Colonic mucosa (tissue), 4 donors: ENCODE data around the gene FILIP1L. TPM values are rescaled to one million over a fixed set of nuclear protein-coding genes. Genes with fewer than 3 reads are reported as not detected.

Source experiments
- DNase-seq: peaks from one replicate; pipeline ENCODE4 v3.0.0-alpha.2; 2020
- H3K27ac ChIP-seq: fragments of 200-600 bp; one replicate; pipeline ENCODE4 v1.8.0; 2021
- H3K27me3 ChIP-seq: fragments of 200-600 bp; one replicate; pipeline ENCODE4 v1.8.0; 2021
- H3K36me3 ChIP-seq: fragments of 200-600 bp; one replicate; pipeline ENCODE4 v1.8.0; 2021
- H3K4me1 ChIP-seq: fragments of 200-600 bp; one replicate; pipeline ENCODE4 v1.8.0; 2021; ENCODE audit warnings: mild to moderate bottlenecking
- H3K4me3 ChIP-seq: fragments of 200-600 bp; one replicate; pipeline ENCODE4 v1.8.0; 2021
- H3K9ac ChIP-seq, 2 donors: one replicate each; pipeline ENCODE4 v1.7.0; 2013; ENCODE audit warnings: control low read depth in 2 of 2, low read depth in 2 of 2, low read length in 2 of 2
- H3K9me3 ChIP-seq: fragments of 200-600 bp; one replicate; pipeline ENCODE4 v1.8.0; 2021
- intact Hi-C: fragments of 100-400 bp; cut with DNase I; formaldehyde crosslinking; loops from one replicate; pipeline ENCODE4 v1.14.1; 2022
- total RNA-seq, 2 donors: library from RNA; stranded (reverse); fragmentation: NEBNext Ultra II Directional in 1 of 2; extraction: Animal tissue kit (Norgen Biotek cat#: 25700) in 1 of 2; gene quantifications; one replicate each; pipeline ENCODE4 v1.2.1, GENCODE V29; 2021
- TF ChIP-seq, protein P1 (sequence below): fragments of 200-600 bp; IDR thresholded peaks from one replicate; pipeline ENCODE4 v1.8.0; 2022; ENCODE audit warnings: antibody characterized with exemption, mild to moderate bottlenecking
- donor health status: healthy.
- donor health status: DM: no; HTN: no; CAD: no.
- donor health status: DM: no; HTN: no; CAD: no.

The FILIP1L gene
- total RNA-seq, 2 donors from 2014 or later, result 3.7 to 29.0 TPM

- no peaks in the 10 kb centered on the region for H3K27me3 ChIP-seq
- DNase-seq, result no peak
- TF ChIP-seq, protein P1, sequence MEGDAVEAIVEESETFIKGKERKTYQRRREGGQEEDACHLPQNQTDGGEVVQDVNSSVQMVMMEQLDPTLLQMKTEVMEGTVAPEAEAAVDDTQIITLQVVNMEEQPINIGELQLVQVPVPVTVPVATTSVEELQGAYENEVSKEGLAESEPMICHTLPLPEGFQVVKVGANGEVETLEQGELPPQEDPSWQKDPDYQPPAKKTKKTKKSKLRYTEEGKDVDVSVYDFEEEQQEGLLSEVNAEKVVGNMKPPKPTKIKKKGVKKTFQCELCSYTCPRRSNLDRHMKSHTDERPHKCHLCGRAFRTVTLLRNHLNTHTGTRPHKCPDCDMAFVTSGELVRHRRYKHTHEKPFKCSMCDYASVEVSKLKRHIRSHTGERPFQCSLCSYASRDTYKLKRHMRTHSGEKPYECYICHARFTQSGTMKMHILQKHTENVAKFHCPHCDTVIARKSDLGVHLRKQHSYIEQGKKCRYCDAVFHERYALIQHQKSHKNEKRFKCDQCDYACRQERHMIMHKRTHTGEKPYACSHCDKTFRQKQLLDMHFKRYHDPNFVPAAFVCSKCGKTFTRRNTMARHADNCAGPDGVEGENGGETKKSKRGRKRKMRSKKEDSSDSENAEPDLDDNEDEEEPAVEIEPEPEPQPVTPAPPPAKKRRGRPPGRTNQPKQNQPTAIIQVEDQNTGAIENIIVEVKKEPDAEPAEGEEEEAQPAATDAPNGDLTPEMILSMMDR, result no peak
- no peaks in the 10 kb centered on the region for H3K36me3 ChIP-seq
- H3K4me1 ChIP-seq, result no peaks in the 10 kb centered on the region
- no peak overlapping the region for H3K9ac ChIP-seq
- no peak overlapping the region for H3K4me3 ChIP-seq
- H3K27ac ChIP-seq, result no peak overlapping the region
- no peaks in the 10 kb centered on the region for H3K9me3 ChIP-seq
- intact Hi-C loops, result no loop called here
Measured at GRCh38 chr3:99910752-99911290, 203.5 kb downstream of the FILIP1L start.

DNA sequence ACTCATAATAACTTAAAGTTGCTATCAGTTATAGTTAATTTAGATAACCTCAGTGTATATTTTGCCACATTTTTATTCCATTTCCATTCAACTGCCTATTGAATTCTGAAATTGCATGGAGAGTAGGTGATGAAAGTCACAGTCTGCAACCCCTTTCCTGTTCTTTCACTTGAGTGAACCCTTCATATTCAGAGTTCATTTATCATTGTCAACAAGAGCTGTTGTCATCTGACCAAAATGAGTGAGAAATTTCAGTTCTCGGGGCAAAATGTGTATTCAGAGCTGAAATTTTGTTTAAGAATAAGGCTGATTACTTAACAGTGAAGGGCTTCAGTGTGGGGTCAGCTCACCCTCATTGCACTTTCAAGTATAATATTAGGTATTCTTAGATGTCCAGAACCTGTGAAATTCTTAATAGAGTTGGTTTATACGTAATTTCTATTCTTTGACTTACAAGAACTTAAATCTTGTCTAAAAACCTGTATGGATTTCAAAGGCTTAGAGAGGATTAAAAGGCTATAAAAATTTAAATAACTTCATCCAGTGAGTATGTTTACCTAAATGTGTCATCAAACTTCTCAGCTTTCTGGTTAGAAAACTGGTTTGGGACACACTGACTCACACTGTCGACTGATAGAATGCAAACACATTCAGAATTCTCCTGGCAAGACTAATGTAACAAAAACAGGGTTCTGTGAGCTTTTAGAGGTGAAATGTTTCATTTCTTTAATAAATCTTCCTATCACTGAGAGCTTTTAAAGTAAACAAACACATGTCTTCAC is 204.4 kb downstream of the FILIP1L start:
- Histone ChIP-seq H3K27ac (no peak overlapping the region), H3K9me3 (no peaks in the 10 kb centered on the region), H3K36me3 (no peaks in the 10 kb centered on the region), H3K9ac (no peak overlapping the region), H3K4me3 (no peak overlapping the region), H3K4me1 (no peaks in the 10 kb centered on the region), H3K27me3 (no peaks in the 10 kb centered on the region)
- intact Hi-C loops, result no loop called here
- TF ChIP-seq, protein P1, result no peak
- DNase-seq, result no peak

DNA sequence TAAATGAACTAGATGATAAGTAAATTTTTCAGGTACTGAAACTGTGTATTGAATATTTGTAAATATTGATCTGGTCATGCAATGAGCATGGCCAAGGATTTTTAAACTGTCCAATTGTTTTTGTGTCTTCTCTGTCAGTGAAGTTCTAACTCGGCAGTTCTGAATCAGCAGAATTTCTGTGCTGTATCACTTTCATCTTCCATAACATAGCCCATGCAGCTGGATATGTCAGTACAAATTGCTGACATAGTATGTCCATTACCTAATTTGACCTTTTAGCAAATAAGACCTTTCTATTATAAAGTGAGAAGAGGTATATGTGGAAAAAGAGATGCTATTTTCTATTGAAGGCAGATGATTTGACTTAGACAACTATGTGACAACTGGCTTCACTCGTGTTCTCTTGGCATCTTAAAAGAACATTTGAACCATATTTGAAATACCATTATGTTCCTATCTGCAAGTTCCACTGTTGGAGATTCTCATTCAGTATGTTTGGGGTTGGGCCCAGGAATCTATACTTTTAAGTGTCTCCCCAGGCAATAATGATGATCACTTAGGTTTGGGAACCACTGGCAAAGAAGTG is 206.2 kb downstream of the FILIP1L start:
- TF ChIP-seq, protein P1, result no peak
- Histone ChIP-seq H3K9me3 (no peaks in the 10 kb centered on the region), H3K4me1 (no peaks in the 10 kb centered on the region), H3K4me3 (no peak overlapping the region), H3K27me3 (no peaks in the 10 kb centered on the region), H3K27ac (no peak overlapping the region), H3K9ac (no peak overlapping the region), H3K36me3 (no peaks in the 10 kb centered on the region)
- DNase-seq, result no peak
- intact Hi-C loops, result no loop called here

DNA sequence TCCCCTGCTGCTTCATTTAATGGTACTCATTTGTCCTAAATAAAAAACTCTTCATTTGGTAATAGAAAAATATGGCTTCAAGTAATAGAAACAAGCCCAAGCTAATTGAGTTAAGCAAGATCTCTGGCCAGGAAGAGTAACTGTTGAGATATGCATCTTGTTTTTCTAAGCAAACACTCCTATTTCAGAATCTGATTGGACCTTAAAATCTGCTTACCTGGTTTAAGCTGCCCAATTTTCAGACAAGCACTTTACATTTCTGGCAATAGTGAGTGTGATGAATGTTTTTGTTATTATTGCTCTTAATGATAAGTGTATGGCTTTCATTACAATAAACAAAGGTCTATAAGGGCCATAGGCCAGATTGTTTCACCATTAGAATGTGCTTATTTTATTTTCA is 210.4 kb downstream of the FILIP1L start:
- intact Hi-C loops, result no loop called here

GRCh38 chr3:99902091-99902490 is 212.2 kb downstream of the FILIP1L start:
- Histone ChIP-seq H3K4me1 (no peaks in the 10 kb centered on the region), H3K9me3 (no peaks in the 10 kb centered on the region), H3K36me3 (no peaks in the 10 kb centered on the region), H3K27me3 (no peaks in the 10 kb centered on the region), H3K4me3 (no peak overlapping the region), H3K27ac (no peak overlapping the region), H3K9ac (no peak overlapping the region)
- TF ChIP-seq, protein P1, result no peak
- intact Hi-C loops, result no loop called here
- no peak for DNase-seq

More for the DNA sequence above, 210.4 kb downstream of the FILIP1L start:
- H3K27me3 ChIP-seq, result no peaks in the 10 kb centered on the region
- TF ChIP-seq, protein P1, result no peak
- no peak overlapping the region for H3K4me3 ChIP-seq
- DNase-seq, result no peak
- H3K27ac ChIP-seq, result no peak overlapping the region
- no peaks in the 10 kb centered on the region for H3K4me1 ChIP-seq
- no peaks in the 10 kb centered on the region for H3K9me3 ChIP-seq
- H3K9ac ChIP-seq, result no peak overlapping the region
- no peaks in the 10 kb centered on the region for H3K36me3 ChIP-seq
